Measurements from ENCODE around the gene EIPR1. TPM values are rescaled to one million over a fixed set of nuclear protein-coding genes. Genes with fewer than 3 reads are reported as not detected.

The EIPR1 gene
- total RNA-seq, 1 experiment from 2014 or later = 33.7 TPM

DNA sequence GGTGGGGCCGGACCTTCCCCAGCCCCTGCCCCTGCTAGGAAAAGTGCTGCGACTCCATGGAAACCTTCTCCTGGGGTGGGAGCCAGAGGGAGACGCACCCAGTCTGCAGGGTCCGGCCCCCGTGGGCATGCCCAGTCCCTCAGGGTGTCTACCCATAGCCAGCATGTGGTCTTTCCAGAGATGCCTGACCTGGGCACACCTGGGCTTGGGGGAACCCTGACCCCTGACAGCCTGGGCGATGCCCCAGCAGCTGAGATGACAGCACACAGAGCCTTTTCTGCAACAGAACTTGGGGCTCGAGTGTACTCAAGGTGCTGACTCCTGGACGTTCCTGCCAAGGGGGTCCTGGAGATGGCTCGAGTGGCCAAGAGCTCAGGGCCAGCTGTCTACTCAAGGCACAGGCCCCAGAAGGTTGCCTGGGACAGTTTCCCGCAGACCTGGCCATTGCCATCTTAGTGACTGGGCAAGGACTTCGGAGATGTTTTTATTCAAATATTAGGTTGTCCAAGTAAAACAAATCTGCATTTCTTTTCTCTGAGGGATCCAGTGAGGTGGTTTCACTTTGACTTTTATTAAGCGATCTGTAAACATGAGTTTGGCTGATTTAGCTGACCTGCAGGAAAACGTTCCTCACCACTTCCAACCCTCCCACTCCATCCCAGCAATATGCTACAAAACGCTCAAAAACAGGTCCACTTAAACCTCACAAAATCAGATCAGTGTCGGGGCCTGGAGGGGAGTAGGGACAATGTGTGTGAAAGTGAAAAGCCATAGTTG, 228.0 kb downstream of the EIPR1 start:
- no peak for DNase-seq (ENCODE audit: low spot score)

DNA sequence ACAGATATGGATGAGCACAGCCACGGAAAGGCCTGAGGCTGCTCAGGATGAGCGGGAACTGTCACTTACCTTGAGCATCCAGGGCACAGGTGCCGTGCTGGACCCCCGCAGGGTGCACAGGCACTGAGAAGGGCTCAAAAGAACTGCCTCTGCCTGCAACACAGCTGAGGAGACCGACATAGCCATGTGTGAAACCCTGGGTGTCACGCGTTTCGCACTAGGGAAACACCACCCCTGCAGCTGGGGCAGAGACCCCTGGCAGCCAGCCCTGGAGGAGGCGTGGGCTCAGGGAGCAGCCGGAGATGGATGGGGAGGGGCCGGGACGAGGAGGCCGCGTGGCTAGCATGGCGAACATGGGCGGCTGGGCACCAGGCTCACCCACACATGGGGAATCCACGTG, 228.9 kb downstream of the EIPR1 start:
- DNase-seq (ENCODE audit: low spot score) = no peak

DNA sequence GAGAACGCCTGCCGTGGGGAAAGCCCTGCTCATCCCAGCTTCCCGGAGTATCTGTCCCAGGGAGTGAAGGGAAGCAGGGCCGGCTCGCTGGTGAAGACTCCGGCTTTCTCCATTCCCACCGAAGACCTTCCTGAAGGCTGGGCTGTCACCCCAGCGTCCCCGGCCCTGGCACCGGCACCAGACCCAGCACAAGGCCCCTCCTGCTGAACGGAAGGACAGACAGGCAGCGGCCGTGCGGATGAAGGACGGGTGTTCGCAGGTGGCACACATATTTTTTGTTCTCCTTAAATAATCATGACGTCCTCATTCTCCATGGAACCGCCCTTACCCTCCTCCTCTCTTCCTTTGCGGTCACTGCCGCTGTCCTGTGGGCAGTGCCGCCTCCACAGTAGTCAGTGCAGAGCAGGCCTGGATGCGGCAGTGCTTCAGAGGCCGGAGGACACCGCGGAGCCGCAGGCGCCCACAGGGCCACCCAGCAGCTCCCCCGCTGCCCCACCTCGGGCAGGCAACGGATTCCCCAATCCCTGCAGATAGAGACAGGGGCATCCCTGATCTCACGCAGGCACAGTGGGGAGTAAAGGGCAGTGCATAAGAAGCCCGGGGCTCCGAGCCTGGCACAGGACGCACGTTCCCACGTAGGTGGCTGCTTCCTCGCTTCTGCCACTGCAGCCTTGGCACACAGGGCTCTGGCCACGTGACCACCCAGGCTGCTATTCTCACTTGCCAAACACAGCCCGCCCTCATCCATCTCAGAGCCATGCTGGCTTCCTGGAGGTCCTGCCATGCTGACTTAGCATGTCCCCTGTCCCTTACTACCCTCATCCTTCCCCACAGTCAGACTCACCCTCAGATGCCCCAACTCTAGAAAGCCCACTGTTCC, 229.7 kb downstream of the EIPR1 start:
- DNase-seq (ENCODE audit: low spot score) = no peak

DNA sequence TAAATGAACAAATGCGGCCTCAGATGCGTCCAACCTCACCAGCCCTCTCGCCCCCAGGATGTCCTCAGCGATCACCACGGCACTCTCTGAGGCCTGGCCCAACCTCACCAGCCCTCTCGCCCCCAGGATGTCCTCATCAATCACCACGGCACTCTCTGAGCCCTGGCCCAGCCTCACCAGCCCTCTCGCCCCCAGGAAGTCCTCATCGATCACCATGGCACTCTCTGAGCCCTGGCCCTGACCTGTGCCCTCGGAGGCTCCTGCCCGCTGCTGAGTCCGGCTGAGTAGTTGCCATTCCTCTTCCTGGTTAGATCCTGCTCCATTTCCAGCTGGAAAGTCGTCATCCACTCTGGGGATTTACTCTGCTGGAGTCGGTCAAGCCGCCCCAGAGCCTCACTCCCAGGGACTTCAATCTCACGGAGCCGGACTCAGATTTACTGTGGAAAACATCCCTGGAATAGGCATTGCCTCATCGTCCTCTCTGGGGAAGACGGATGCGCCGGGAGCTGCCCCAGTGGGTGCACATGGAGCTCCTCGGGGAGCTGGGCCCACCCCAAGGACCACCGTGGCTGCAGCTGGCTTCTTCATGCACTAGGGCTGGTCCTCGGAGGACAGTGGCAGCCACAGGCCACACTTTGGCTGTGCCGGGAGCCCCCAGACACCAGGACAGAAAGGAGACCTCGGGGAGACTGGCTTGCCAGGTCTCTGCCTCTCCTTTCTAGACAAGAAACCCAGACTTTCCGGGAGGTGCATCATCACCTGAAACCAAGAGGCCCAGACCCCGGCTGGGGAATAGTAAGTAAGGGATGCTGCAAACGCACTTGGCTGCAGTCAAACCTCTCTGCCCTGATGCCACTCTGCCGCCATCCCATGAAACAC, 230.6 kb downstream of the EIPR1 start:
- DNase-seq (ENCODE audit: low spot score) = no peak

DNA sequence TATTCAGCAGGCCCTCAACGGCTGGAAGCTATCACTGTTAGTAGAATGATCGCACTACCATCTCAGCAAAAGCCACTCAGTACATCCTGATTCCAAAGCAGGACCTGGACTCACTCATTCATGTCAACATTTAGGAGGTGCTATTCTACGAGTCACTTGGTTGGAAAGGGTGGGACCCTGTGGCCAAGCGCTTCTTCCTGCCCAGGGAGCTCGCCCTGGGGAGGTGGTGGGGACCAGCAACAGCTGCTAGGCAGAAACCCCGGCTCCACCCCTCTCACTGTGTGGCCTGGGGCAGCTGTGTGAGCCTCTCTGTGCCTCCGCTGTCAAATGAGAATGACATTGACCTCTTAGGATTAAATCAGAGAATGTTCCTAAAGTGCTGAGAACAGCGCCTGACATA, 231.4 kb downstream of the EIPR1 start:
- DNase-seq (ENCODE audit: low spot score) = no peak

DNA sequence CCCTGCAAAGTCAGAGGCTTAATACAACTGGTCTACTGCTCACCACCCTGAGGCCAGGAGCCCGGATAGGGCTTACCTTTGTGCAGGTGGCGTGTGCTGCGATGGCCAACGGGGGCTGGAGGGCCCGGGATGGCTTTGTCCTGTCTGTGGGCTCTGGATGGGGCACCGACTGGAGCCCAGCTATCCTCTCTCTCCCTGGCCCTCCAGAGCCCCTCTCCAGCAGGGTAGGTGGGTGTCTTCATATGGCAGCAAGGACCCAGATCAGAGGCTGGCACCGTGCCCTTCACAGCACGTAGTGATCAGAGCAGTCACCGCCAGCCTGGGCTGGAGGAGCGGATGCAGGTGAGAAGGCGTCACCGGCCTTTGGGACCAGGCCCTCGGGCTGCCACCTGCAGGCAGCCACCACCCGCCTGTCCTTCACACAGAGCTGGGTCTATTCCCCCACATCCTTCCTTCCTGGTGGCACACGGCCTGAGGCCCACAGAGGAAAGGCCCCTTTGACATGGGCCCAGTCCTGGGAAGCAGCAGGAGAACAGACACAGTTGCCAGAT, 232.1 kb downstream of the EIPR1 start:
- DNase-seq (ENCODE audit: low spot score) = no peak

DNA sequence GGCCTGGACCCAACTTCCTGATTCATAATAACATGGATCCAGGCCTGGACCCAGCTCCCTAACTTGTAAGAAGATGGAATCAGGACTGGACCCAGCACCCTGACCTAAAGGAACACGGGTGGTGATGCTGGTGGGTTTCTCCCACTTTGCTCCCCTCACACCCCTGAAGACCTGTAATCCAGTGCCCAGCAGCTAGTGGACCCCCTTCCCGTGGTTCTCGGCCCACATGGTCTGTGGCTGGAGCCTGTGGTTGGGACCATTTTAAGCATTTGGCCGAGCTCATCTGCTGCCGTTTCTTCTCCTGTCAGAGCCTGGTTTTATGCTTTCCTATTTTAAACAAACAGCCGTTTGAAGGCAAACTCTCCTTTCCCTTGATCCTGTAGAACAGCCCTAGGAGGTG, 232.8 kb downstream of the EIPR1 start:
- DNase-seq (ENCODE audit: low spot score) = no peak

DNA sequence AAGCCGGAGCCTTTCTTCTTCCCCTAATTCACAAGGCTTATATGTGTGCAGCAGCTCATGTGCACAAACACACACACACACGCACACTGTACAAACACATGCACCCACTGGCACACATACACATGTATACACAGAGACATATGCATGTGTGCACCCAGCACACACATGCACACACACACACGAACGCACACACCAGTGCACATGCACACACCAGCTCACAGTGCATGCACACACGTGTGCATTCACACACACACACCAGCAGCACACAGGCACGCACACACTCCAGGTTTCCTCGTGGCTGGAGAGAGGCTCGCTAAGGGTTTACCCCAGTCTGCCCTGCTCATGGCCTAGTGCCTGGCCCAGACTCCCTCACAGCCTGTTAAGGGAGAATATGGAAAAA, 234.0 kb downstream of the EIPR1 start:
- no peak for DNase-seq (ENCODE audit: low spot score)

DNA sequence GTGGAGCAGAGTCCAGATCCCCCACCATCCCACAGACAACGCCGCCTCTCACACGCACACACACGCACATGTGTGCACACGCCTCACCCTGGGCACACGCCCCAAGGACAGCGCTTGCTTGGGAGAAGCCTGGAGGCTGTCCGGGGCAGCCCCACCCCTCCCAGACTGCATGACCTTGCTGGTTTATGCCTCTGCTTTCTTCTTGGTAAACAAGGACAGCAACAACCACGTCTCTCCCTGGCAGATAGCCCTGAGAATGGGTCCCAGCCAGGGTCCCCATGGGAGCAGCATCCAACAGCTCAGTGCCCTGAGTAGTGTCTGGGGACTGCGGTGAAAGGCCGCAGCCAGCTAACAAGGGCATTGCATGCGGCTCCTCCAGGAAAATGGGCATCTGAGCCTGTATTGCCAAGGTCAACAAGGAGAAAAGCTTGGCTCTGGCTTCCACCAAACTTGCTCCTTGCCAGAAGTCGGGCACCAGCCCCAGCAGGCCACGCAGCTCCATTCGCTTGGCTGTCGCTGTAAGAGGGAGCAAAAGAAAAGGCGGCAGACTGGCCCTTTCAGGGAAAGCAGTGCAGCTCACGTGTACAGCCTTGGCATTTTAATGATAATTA, 234.6 kb downstream of the EIPR1 start:
- no peak for DNase-seq (ENCODE audit: low spot score)

DNA sequence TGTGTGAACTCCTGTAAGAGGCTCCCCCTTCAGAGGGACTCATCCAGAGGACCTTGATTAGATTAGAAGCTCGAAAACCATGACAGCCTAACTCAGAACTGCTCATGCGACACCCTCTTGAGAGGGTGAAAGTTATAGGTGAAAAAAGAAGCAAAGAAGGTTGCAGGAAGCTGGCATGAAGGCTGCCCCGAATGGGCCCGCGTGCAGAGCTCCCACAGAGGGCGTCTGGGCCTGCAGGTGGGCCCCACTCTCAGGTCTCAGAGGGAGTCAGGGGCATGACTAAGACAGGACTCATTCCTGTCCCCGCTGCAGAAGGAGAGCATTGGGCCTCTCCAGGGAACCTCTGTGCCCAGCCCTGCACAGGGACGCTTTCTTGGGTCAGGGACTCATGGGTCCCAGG, 235.4 kb downstream of the EIPR1 start:
- no peak for DNase-seq (ENCODE audit: low spot score)

DNA sequence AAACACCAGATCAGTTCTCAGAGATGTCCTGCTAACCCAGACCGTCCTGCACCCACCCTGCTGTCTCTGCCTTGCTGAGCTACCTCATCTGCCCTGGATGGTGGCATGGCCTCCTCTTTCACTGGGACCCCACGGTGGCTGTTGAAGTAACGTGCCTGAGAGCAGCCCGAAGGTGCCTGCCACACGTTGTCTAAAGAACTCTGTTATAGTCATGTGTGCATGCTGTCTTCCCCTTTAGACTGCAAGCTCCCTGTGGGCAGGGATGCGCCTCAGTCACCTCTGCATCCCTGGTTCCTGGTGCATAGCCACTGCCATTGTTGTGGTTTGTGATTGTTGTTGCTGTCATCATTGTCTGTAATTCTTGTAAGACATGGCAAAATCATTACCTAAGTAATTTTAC, 235.9 kb downstream of the EIPR1 start:
- DNase-seq (ENCODE audit: low spot score) = no peak

DNA sequence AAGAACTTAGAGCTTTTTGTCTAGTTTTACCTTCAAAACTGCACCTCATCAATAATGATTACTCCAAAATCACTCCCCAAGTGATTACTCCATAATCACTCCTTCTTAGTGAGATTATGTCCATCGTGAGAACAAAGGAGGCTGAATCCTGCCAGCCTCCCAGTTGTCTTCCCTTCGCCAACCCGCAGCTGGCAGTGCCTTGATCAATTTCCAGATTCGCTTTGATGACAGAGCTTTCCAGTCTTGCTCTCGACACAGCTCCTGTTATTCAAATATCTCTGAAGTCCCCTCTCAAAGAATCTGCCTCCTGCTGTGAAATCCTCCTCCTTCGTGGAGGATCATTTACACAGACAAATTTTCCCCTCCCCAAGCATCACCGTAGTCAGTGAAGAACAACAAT, 237.7 kb downstream of the EIPR1 start:
- DNase-seq (ENCODE audit: low spot score) = no peak

Other genes with a start within 250 kb of the EIPR1 start
- gene TRAPPC12, start 1.9 kb upstream of the EIPR1 start, total RNA-seq (2014; rRNA removed; shearing (Covaris generic)) = 27.2 and 35.6 TPM in 2 replicates
- gene ADI1, start 141.7 kb upstream of the EIPR1 start, total RNA-seq (2014; rRNA removed; shearing (Covaris generic)) = 39.1 and 46.7 TPM in 2 replicates
- 21.9 and 28.1 TPM in 2 replicates for gene RNASEH1, start 180.5 kb upstream of the EIPR1 start, total RNA-seq (2014; rRNA removed; shearing (Covaris generic))
- 1,849 and 2,203 TPM in 2 replicates for gene RPS7, start 197.4 kb upstream of the EIPR1 start, total RNA-seq (2014; rRNA removed; shearing (Covaris generic))
- not detected in 2 replicates for gene COLEC11, start 217.3 kb upstream of the EIPR1 start, total RNA-seq (2014; rRNA removed; shearing (Covaris generic))